ENCODE data around the gene SPCS3.

DNA sequence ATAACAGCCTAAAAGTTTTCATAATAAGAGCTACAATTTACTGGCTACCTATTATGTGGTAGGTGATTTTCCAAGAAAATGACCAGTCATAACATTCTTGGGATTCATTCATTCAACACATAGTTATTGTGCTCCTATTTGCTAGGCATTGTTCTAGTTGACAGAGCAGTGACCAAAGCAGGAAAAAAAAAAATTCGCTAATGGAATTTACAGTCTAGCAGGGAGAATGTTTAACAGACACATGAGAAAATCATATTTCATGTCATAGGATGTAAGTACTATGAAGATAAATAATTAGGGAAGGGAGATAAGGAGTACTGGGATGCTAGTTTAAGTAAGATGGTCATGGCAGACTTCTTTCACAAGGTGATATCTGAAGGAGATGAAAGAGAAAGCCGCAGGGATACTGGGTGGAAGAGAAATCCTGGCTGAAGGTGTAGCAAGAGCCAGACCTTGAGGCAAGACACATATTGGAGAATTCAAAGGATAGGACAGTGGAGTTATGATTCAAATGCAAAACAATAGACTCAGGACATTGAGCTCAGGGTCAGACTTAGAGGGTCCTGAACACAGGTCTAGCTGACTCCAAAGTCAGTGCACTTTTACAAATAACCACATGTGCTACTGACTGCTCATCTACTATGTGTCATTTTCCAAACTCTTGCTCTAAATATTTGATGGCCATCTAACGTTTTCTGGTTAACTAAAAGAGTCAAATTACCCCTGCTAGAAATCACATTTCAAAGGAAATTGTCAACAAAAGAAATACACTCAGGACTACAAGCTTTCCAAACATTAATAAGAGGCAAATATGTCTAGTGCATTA lies 20.4 kb downstream of the SPCS3 start:
- TF ChIP-seq POLR2A (IDR thresholded peaks at IDR 0.05; ENCODE audit: low read length) (no peak), GATA1 (IDR thresholded peaks at IDR 0.05; ENCODE audit: low read depth, low read length) (no peak)
